GM12878 (cell line): Measurements from ENCODE around the gene CALML4. TPM values are rescaled to one million over a fixed set of nuclear protein-coding genes. Genes with fewer than 3 reads are reported as not detected.

Experiments used
- ATAC-seq: fragments of 200-7000 bp; cut with Tn5 transposase; 3 replicates; pipeline ENCODE4 v1.9.1; 2020; ENCODE audit warnings: mild to moderate bottlenecking, moderate library complexity
- BruUV-seq: library from RNA; stranded (reverse); fragments of 400-500 nt; replicated peaks from 2 replicates; lab custom pipeline; 2021; lab: Mats Ljungman, UMichigan
- CTCF ChIA-PET: fragments of 300-600 bp; sonication (Branson Sonifier 250); formaldehyde crosslinking; extraction: SDS; loops from one replicate; lab custom pipeline; 2021; ENCODE audit warnings: inconsistent platforms; lab: Yijun Ruan, JAX
- POLR2A ChIA-PET: fragments of 350-600 bp; formaldehyde crosslinking; extraction: SDS; loops from one replicate; lab custom pipeline; 2021; ENCODE audit warnings: inconsistent platforms; lab: Charles Lee
- RAD21 ChIA-PET: fragments of 300-600 bp; sonication (Branson Sonifier 250); formaldehyde crosslinking; loops from one replicate; lab custom pipeline; 2023; ENCODE audit warnings: antibody characterized with exemption; ENCODE audit not compliant: unreplicated experiment; lab: Charles Lee
- SMC1A ChIA-PET: fragments of 300-600 bp; sonication (Branson Sonifier 250); formaldehyde crosslinking; loops from one replicate; lab custom pipeline; 2023; ENCODE audit not compliant: unreplicated experiment, uncharacterized antibody; lab: Charles Lee
- DNase-seq: peaks from one replicate; pipeline ENCODE4 v3.0.0-alpha.2; 2011; ENCODE audit warnings: low read depth, low spot score
- FAIRE-seq: peaks from 3 replicates; lab custom pipeline; 2011; peaks lifted over from hg19 to GRCh38; lab: Jason Lieb, UNC
- H2AFZ ChIP-seq: 2 replicates; pipeline ENCODE4 v1.6.0; 2011; ENCODE audit warnings: low read depth, low read length, control low read depth; ENCODE audit not compliant: control insufficient read depth
- H3K27ac ChIP-seq: 2 replicates; pipeline ENCODE4 v1.5.1; 2011; ENCODE audit warnings: control low read depth; ENCODE audit not compliant: control insufficient read depth, insufficient read depth
- H3K27me3 ChIP-seq, 2 experiments: replicated peaks in 1 of 2; 2 replicates each; pipeline versions ENCODE4 v1.6.0 to v1.6.1; 2011; ENCODE audit warnings: low read length in 1 of 2; ENCODE audit not compliant: control insufficient read depth in 2 of 2, insufficient read depth in 2 of 2
- H3K36me3 ChIP-seq, 2 experiments: 2 replicates each; pipeline ENCODE4 v1.5.1; 2011; ENCODE audit warnings: low read length in 1 of 2; ENCODE audit not compliant: control insufficient read depth in 2 of 2, insufficient read depth in 2 of 2
- H3K4me1 ChIP-seq: 2 replicates; pipeline ENCODE4 v1.6.1; 2011; ENCODE audit warnings: mild to moderate bottlenecking, low read length, moderate library complexity, mixed read lengths; ENCODE audit not compliant: control insufficient read depth, insufficient read depth
- H3K4me2 ChIP-seq: 2 replicates; pipeline ENCODE4 v1.6.0; 2011; ENCODE audit warnings: control low read depth; ENCODE audit not compliant: control insufficient read depth, insufficient read depth
- H3K4me3 ChIP-seq: fragments of 200-600 bp; sonication (generic); 2 replicates; pipeline ENCODE4 v1.5.1; 2016
- H3K79me2 ChIP-seq: 2 replicates; pipeline ENCODE4 v1.6.0; 2011; ENCODE audit warnings: low read length; ENCODE audit not compliant: control insufficient read depth, insufficient read depth
- H3K9ac ChIP-seq: 2 replicates; pipeline ENCODE4 v1.8.0; 2011; ENCODE audit warnings: low read length, control low read depth, mixed read lengths; ENCODE audit not compliant: control insufficient read depth, insufficient read depth
- H3K9me3 ChIP-seq: replicated peaks from 3 replicates; pipeline ENCODE4 v1.5.1; 2011; ENCODE audit warnings: mild to moderate bottlenecking, low read length; ENCODE audit not compliant: control insufficient read depth, insufficient read depth
- H4K20me1 ChIP-seq: 2 replicates; pipeline ENCODE4 v1.6.0; 2011; ENCODE audit not compliant: control insufficient read depth, insufficient read depth
- CBX3 ChIP-seq: fragments of 200-600 bp; sonication (generic); IDR thresholded peaks from 2 replicates; pipeline ENCODE4 v1.6.1; 2016; ENCODE audit warnings: low read depth, borderline replicate concordance
- CREM ChIP-seq: IDR thresholded peaks from 2 replicates; pipeline ENCODE4 v1.6.1; 2014; ENCODE audit warnings: antibody characterized with exemption, low read depth
- FOXM1 ChIP-seq: IDR thresholded peaks from 2 replicates; pipeline ENCODE4 v1.6.1; 2012; ENCODE audit warnings: low read depth, mild to moderate bottlenecking, inconsistent platforms, low read length, moderate library complexity
- MEF2A ChIP-seq: IDR thresholded peaks from 2 replicates; pipeline ENCODE4 v1.6.1; 2011; ENCODE audit warnings: low read depth, mild to moderate bottlenecking, low read length, moderate library complexity; ENCODE audit not compliant: insufficient read depth
- MEF2B ChIP-seq: fragments of 450-650 bp; IDR thresholded peaks from 2 replicates; pipeline ENCODE4 v1.6.1; 2018; ENCODE audit warnings: mild to moderate bottlenecking, moderate library complexity; ENCODE audit not compliant: partially characterized antibody, poor library complexity, severe bottlenecking
- RUNX3 ChIP-seq: IDR thresholded peaks from 2 replicates; pipeline ENCODE4 v1.6.1; 2012; ENCODE audit warnings: low read length, inconsistent platforms
- SMAD5 ChIP-seq: IDR thresholded peaks from 2 replicates; pipeline ENCODE4 v1.6.1; 2016; ENCODE audit warnings: antibody characterized with exemption, low read depth
- SMARCA5 ChIP-seq: fragments of 450-650 bp; IDR thresholded peaks from 2 replicates; pipeline ENCODE4 v1.6.1; 2017; ENCODE audit warnings: mild to moderate bottlenecking
- ZBED1 ChIP-seq: IDR thresholded peaks from 2 replicates; pipeline ENCODE4 v1.6.1; 2016; ENCODE audit warnings: borderline replicate concordance
- ZBTB4 ChIP-seq: fragments of 450-650 bp; formaldehyde crosslinking; IDR thresholded peaks from 2 replicates; pipeline ENCODE4 v1.4.0; 2022; ENCODE audit warnings: mild to moderate bottlenecking, moderate library complexity
- ZNF687 ChIP-seq: fragments of 450-650 bp; IDR thresholded peaks from 2 replicates; pipeline ENCODE4 v1.6.1; 2017; ENCODE audit warnings: mild to moderate bottlenecking, moderate library complexity
- ZZZ3 ChIP-seq: IDR thresholded peaks from 2 replicates; pipeline ENCODE4 v1.6.1; 2011; ENCODE audit warnings: low read depth; ENCODE audit not compliant: control insufficient read depth, insufficient read length
- WGBS: methylation state at CpG from one replicate; pipeline ENCODE4 v1.1.6; 2016; ENCODE audit warnings: low lambda C conversion rate; ENCODE audit not compliant: insufficient replicate concordance, insufficient coverage; ENCODE audit errors: missing lambda C conversion rate; 5-methylcytosine and 5-hydroxymethylcytosine counted together
- in situ Hi-C: fragments of 300-500 bp; cut with MboI; formaldehyde crosslinking; loops from 9 replicates; pipeline ENCODE4 v1.14.3; 2018; ENCODE audit warnings: mixed read lengths
- intact Hi-C: fragments of 100-400 bp; cut with micrococcal nuclease; formaldehyde crosslinking; loops from one replicate; pipeline ENCODE4 v1.14.2; 2022; ENCODE audit not compliant: unreplicated experiment
- polyA plus RNA-seq, 11 experiments: library from polyadenylated mRNA; depleted of rRNA in 4 of 11; unstranded in 6 of 11; stranded (reverse) in 5 of 11; fragments of >200 nt; fragmentation: Nextera tagmentation in 4 of 11; fragmentation: Illumina TruSeq in 1 of 11; extraction: Ambion mirVana in 4 of 11; extraction: Trizol in 1 of 11; gene quantifications; 1 replicate in 1 of 11; 2 replicates in 10 of 11; pipeline versions ENCODE4 v1.2.1 to v1.2.3, GENCODE V29; 2011 to 2016; ENCODE audit warnings: inconsistent platforms in 2 of 11, missing spikeins in 2 of 11, low read depth in 1 of 11
- total RNA-seq, 4 experiments: library from RNA; depleted of rRNA in 3 of 4; stranded (reverse); fragments of >200 nt in 3 of 4; fragmentation: Illumina TruSeq in 1 of 4; extraction: Trizol in 1 of 4; gene quantifications; 2 replicates each; pipeline versions ENCODE4 v1.2.1 to v1.2.3, GENCODE V29; 2013 to 2021
- TF ChIP-seq, protein P1 (sequence below), 3 experiments: IDR thresholded peaks in 2 of 3; conservative IDR thresholded peaks in 1 of 3; 2 replicates each; pipeline ENCODE4 v1.5.1; 2011; ENCODE audit warnings: low read depth in 3 of 3, low read length in 3 of 3, mild to moderate bottlenecking in 3 of 3, control low read depth in 2 of 3, moderate library complexity in 2 of 3, inconsistent platforms in 1 of 3, mixed read lengths in 1 of 3; ENCODE audit not compliant: control insufficient read depth in 2 of 3, insufficient read depth in 1 of 3; ENCODE audit errors: extremely low read depth in 1 of 3

CALML4 gene
- total and polyA plus RNA-seq, 10 of the 15 experiments (the other 5 are each of a cell fraction or from before 2014, with no cell fraction given), result 1.7 to 15.9 (median 5.1) TPM

- TF ChIP-seq ZNF687 (no peak), CREM (no peak), SMAD5 (no peak)
These were observed 56.1 kb downstream of the CALML4 start (continued) for GRCh38 chr15:68149059-68149458.

- Histone ChIP-seq H3K4me3 (no peak overlapping the region), H3K27ac (no peak overlapping the region), H3K27me3 (no peaks in the 10 kb centered on the region), H3K4me2 (no peak overlapping the region), H3K9ac (no peak overlapping the region; the same call in 1 of the 2 replicates), H3K79me2 (no peaks in the 10 kb centered on the region; the same call in 1 of the 2 replicates), H2AFZ (no peak overlapping the region), H4K20me1 (no peaks in the 10 kb centered on the region), H3K9me3 (no peaks in the 10 kb centered on the region), H3K4me1 (no peaks in the 10 kb centered on the region), H3K36me3 (peaks cover 2 to 13% of the 10 kb centered on the region in 2 experiments; a peak in 3 of 4 replicates)
- DNase-seq (no peak), FAIRE-seq (no peak), ATAC-seq (peak; percentile 26; the same call in 2 of the 3 replicates)
- 100% methylated on average over 1 of the region's 1 CpG for WGBS
- TSS peak; percentile 7 for BruUV-seq
- TF ChIP-seq SMARCA5 (no peak), MEF2A (no peak), RUNX3 (no peak), MEF2B (no peak), CBX3 (no peak), ZZZ3 (no peak), ZBTB4 (no peak), ZBED1 (no peak), FOXM1 (no peak)
- TF ChIP-seq, protein P1, sequence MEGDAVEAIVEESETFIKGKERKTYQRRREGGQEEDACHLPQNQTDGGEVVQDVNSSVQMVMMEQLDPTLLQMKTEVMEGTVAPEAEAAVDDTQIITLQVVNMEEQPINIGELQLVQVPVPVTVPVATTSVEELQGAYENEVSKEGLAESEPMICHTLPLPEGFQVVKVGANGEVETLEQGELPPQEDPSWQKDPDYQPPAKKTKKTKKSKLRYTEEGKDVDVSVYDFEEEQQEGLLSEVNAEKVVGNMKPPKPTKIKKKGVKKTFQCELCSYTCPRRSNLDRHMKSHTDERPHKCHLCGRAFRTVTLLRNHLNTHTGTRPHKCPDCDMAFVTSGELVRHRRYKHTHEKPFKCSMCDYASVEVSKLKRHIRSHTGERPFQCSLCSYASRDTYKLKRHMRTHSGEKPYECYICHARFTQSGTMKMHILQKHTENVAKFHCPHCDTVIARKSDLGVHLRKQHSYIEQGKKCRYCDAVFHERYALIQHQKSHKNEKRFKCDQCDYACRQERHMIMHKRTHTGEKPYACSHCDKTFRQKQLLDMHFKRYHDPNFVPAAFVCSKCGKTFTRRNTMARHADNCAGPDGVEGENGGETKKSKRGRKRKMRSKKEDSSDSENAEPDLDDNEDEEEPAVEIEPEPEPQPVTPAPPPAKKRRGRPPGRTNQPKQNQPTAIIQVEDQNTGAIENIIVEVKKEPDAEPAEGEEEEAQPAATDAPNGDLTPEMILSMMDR (IDR thresholded peaks at IDR 0.05 in 2 of 3, conservative IDR thresholded peaks at IDR 0.05 in 1 of 3; ENCODE audit: control insufficient read depth in 2 of 3, extremely low read depth in 1 of 3, insufficient read depth in 1 of 3, low read depth in 3 of 3, low read length in 3 of 3), result no peak
- ChIA-PET RAD21 (no interaction called here), POLR2A (interaction anchor here (0.5 to 0.8 kb wide), 2 partner anchors 87 to 125 kb away, joined by 3 to 6 read pairs; no protein-coding TSS in a partner anchor), SMC1A (interaction anchor here (1.2 to 3.3 kb wide), 3 partner anchors 21 to 285 kb away, joined by 3 to 13 read pairs (median 6); no protein-coding TSS in a partner anchor), CTCF (no interaction called here)
- intact Hi-C loops, result no loop called here
- in situ Hi-C loops, result no loop called here
These were observed 57.1 kb downstream of the CALML4 start for GRCh38 chr15:68148039-68148438.
